Keratinocyte (primary cell): ENCODE measurements around the gene TCP1. TPM values are rescaled to one million over a fixed set of nuclear protein-coding genes. Genes with fewer than 3 reads are reported as not detected.

Source experiments
- DNase-seq: peaks from one replicate; pipeline ENCODE4 v3.0.0-alpha.2; 2011; ENCODE audit warnings: low read depth, missing footprints, low spot score
- FAIRE-seq: peaks from 2 replicates; lab custom pipeline; 2011; peaks lifted over from hg19 to GRCh38; lab: Jason Lieb, UNC
- H2AFZ ChIP-seq: 2 replicates; pipeline ENCODE4 v1.6.0; 2012; ENCODE audit warnings: low read length, control low read depth, inconsistent platforms; ENCODE audit not compliant: control insufficient read depth
- H3K27ac ChIP-seq: 2 replicates; pipeline ENCODE4 v1.5.1; 2011; ENCODE audit warnings: low read length; ENCODE audit not compliant: control insufficient read depth, insufficient read depth
- H3K27me3 ChIP-seq: 3 replicates; pipeline ENCODE4 v1.6.0; 2011; ENCODE audit warnings: low read length; ENCODE audit not compliant: control insufficient read depth, insufficient read depth; ENCODE audit errors: extremely low read depth
- H3K36me3 ChIP-seq, 2 experiments: 2 replicates in 1 of 2; 3 replicates in 1 of 2; pipeline ENCODE4 v1.5.1; 2011; ENCODE audit warnings: low read length in 2 of 2, mild to moderate bottlenecking in 1 of 2; ENCODE audit not compliant: control insufficient read depth in 2 of 2, insufficient read depth in 2 of 2; ENCODE audit errors: extremely low read depth in 1 of 2
- H3K4me1 ChIP-seq: 3 replicates; pipeline ENCODE4 v1.5.1; 2011; ENCODE audit warnings: low read length; ENCODE audit not compliant: control insufficient read depth, insufficient read depth; ENCODE audit errors: extremely low read depth
- H3K4me2 ChIP-seq: 3 replicates; pipeline ENCODE4 v1.6.0; 2011; ENCODE audit warnings: low read depth, low read length; ENCODE audit not compliant: control insufficient read depth, insufficient read depth; ENCODE audit errors: extremely low read depth
- H3K4me3 ChIP-seq, 3 experiments: fragments of 200-600 bp in 1 of 3; sonication (generic) in 1 of 3; 2 replicates in 2 of 3; 3 replicates in 1 of 3; pipeline ENCODE4 v1.5.1; 2011 to 2016; ENCODE audit warnings: low read length in 3 of 3, mild to moderate bottlenecking in 3 of 3, control low read depth in 2 of 3, inconsistent platforms in 1 of 3, low read depth in 1 of 3, mixed read lengths in 1 of 3, mixed run types in 1 of 3, moderate library complexity in 1 of 3; ENCODE audit not compliant: control insufficient read depth in 2 of 3, insufficient read depth in 2 of 3; ENCODE audit errors: extremely low read depth in 1 of 3
- H3K79me2 ChIP-seq: 2 replicates; pipeline ENCODE4 v1.6.0; 2012; ENCODE audit warnings: low read length; ENCODE audit not compliant: control insufficient read depth, insufficient read depth
- H3K9ac ChIP-seq: 3 replicates; pipeline ENCODE4 v1.6.0; 2011; ENCODE audit warnings: low read length; ENCODE audit not compliant: control insufficient read depth, insufficient read depth; ENCODE audit errors: extremely low read depth
- H3K9me1 ChIP-seq: 3 replicates; pipeline ENCODE4 v1.6.0; 2011; ENCODE audit warnings: low read length; ENCODE audit not compliant: control insufficient read depth, insufficient read depth; ENCODE audit errors: extremely low read depth
- H3K9me3 ChIP-seq: 2 replicates; pipeline ENCODE4 v1.5.1; 2012; ENCODE audit warnings: low read depth, low read length; ENCODE audit not compliant: control insufficient read depth
- H4K20me1 ChIP-seq: 3 replicates; pipeline ENCODE4 v1.6.0; 2011; ENCODE audit warnings: low read length; ENCODE audit not compliant: control insufficient read depth, insufficient read depth; ENCODE audit errors: extremely low read depth
- CTCF ChIP-seq, 3 experiments: IDR thresholded peaks in 1 of 3; conservative IDR thresholded peaks in 1 of 3; optimal IDR thresholded peaks in 1 of 3; 2 replicates in 2 of 3; 3 replicates in 1 of 3; pipeline versions ENCODE3 to v1.5.1; 2011; ENCODE audit warnings: low read length in 3 of 3, mild to moderate bottlenecking in 3 of 3, moderate library complexity in 2 of 3, control low read depth in 1 of 3, inconsistent platforms in 1 of 3; ENCODE audit not compliant: insufficient read depth in 2 of 3; ENCODE audit errors: extremely low read depth in 1 of 3
- EZH2 ChIP-seq: IDR thresholded peaks from one replicate; pipeline ENCODE4 v1.6.1; 2012; ENCODE audit warnings: inconsistent platforms, mild to moderate bottlenecking, low read length, moderate library complexity
- dilution Hi-C: fragments of 300-500 bp; cut with MboI; formaldehyde crosslinking; loops from one replicate; pipeline ENCODE4 v1.7.0; 2020; ENCODE audit warnings: low sequenced_read_pairs; ENCODE audit not compliant: extremely low pct_ligation_motif_present
- polyA plus RNA-seq, 5 experiments: library from polyadenylated mRNA; depleted of rRNA in 3 of 5; stranded (reverse) in 3 of 5; stranded (forward) in 1 of 5; unstranded in 1 of 5; fragments of >200 nt; gene quantifications; 1 replicate in 1 of 5; 2 replicates in 3 of 5; 3 replicates in 1 of 5; pipeline versions ENCODE4 v1.2.1 to v1.2.3, GENCODE V29; 2011 to 2012; ENCODE audit warnings: missing spikeins in 2 of 5, low read depth in 1 of 5, low replicate concordance in 1 of 5

The TCP1 gene
- polyA plus RNA-seq, 1 donor (not counting 4 experiments of a cell fraction or from before 2014, with no cell fraction given): 174 TPM

DNA sequence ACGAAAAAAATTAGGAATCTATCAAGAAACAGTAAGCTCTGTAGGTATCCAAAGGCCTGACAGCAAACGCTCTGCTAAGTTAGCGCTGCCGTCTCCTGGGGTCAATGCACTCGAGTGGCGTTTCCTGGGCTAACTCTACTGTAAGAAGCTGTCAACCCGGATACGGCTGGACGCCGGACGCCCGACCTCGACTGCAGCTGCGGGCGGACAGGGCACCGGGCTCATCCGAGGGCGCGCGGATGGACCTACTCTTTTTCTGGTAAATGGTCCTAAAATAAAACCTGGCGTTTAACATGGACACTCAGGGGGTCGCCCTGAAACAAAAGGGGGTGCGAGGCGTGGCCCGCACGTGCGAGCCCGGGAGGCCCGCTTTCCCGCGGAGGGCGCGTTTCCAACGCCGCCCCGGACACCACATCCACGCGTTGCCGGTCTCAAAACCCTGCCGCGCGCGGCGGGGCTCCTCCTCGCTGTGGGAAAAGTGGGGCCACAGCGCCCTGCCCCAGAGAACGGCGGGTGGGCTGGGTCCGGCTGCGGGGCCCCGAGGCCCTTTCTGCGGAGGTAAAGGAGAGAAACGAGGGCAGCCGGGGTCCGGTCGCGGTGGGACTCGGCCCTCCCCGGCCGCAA lies 537 bp downstream of the TCP1 start:
- Histone ChIP-seq H3K36me3 (peaks cover 7 to 33% of the 10 kb centered on the region in 2 experiments), H3K79me2 (peaks cover 86% of the 10 kb centered on the region)

GRCh38 chr6:159788276-159788675 lies 1.1 kb downstream of the TCP1 start:
- Histone ChIP-seq H3K4me2 (peak overlapping the region; percentile 77), H3K27ac (peak overlapping the region; percentile 83), H3K27me3 (no peaks in the 10 kb centered on the region), H3K4me3 (peak overlapping the region; percentile 88 to 98 (median 97)), H2AFZ (no peak overlapping the region), H3K9ac (peak overlapping the region; percentile 85), H3K9me3 (no peaks in the 10 kb centered on the region), H4K20me1 (peaks cover 10% of the 10 kb centered on the region), H3K36me3 (peaks cover 9 to 37% of the 10 kb centered on the region in 2 experiments), H3K79me2 (peaks cover 87% of the 10 kb centered on the region), H3K9me1 (no peaks in the 10 kb centered on the region), H3K4me1 (peaks cover 30% of the 10 kb centered on the region)
- TF ChIP-seq CTCF (optimal IDR thresholded peaks at IDR 0.05 in 1 of 3, IDR thresholded peaks at IDR 0.05 in 1 of 3, conservative IDR thresholded peaks at IDR 0.05 in 1 of 3; ENCODE audit: extremely low read depth in 1 of 3, insufficient read depth in 2 of 3, low read length in 3 of 3): no peak
- TF ChIP-seq EZH2: no peak
- dilution Hi-C loops: no loop called here
- FAIRE-seq: no peak
- DNase-seq: no peak

More for the DNA sequence above, 537 bp downstream of the TCP1 start:
- FAIRE-seq (no peak), DNase-seq (no peak)
- H3K4me2 ChIP-seq: peak overlapping the region; percentile 77
- peaks cover 30% of the 10 kb centered on the region for H3K4me1 ChIP-seq
- no peaks in the 10 kb centered on the region for H3K27me3 ChIP-seq
- H3K4me3 ChIP-seq: peak overlapping the region; percentile 88 to 98 (median 97)
- H3K9ac ChIP-seq: peak overlapping the region; percentile 85
- peak overlapping the region; percentile 92 for H2AFZ ChIP-seq
- H3K9me3 ChIP-seq: no peaks in the 10 kb centered on the region
- H3K9me1 ChIP-seq: no peaks in the 10 kb centered on the region
- no peak for TF ChIP-seq CTCF (optimal IDR thresholded peaks at IDR 0.05 in 1 of 3, IDR thresholded peaks at IDR 0.05 in 1 of 3, conservative IDR thresholded peaks at IDR 0.05 in 1 of 3; ENCODE audit: extremely low read depth in 1 of 3, insufficient read depth in 2 of 3, low read length in 3 of 3)
- TF ChIP-seq EZH2: no peak
- peaks cover 10% of the 10 kb centered on the region for H4K20me1 ChIP-seq
- H3K27ac ChIP-seq: peak overlapping the region; percentile 83
- dilution Hi-C loops: no loop called here
